K562 (cell line): ENCODE data around the gene FDX2. TPM values are rescaled to one million over a fixed set of nuclear protein-coding genes. Genes with fewer than 3 reads are reported as not detected.

ENCODE experiments used
- CC2D1A ChIP-seq: fragments of 450-650 bp; IDR thresholded peaks from 2 replicates; pipeline ENCODE4 v1.6.1; 2017; ENCODE audit warnings: mild to moderate bottlenecking
- GATAD2A ChIP-seq: fragments of 450-650 bp; IDR thresholded peaks from 2 replicates; pipeline ENCODE4 v1.6.1; 2017
- GATAD2B ChIP-seq: fragments of 450-650 bp; IDR thresholded peaks from 2 replicates; pipeline ENCODE4 v1.6.1; 2017; ENCODE audit warnings: mild to moderate bottlenecking, borderline replicate concordance
- KHSRP ChIP-seq: fragments of 450-650 bp; IDR thresholded peaks from 2 replicates; pipeline ENCODE4 v1.6.1; 2017
- POLR2B ChIP-seq: fragments of 450-650 bp; IDR thresholded peaks from 2 replicates; pipeline ENCODE4 v1.6.1; 2018; ENCODE audit warnings: low read depth; ENCODE audit not compliant: partially characterized antibody
- RAD21 ChIP-seq, 2 experiments: fragments of 250-450 bp in 1 of 2; fragments of 450-650 bp in 1 of 2; sonication (Bioruptor Pico) in 1 of 2; formaldehyde crosslinking in 1 of 2; IDR thresholded peaks in 1 of 2; conservative IDR thresholded peaks in 1 of 2; 2 replicates each; pipeline versions ENCODE4 v1.4.0 to v1.8.0; 2020 to 2022; ENCODE audit warnings: mild to moderate bottlenecking in 2 of 2, moderate library complexity in 1 of 2
- STAG1 ChIP-seq: sonication (generic); formaldehyde crosslinking; IDR thresholded peaks from 2 replicates; pipeline ENCODE4 v1.5.0; 2020; ENCODE audit warnings: missing genetic modification reagents, borderline replicate concordance
- THRB ChIP-seq: fragments of 450-650 bp; formaldehyde crosslinking; conservative IDR thresholded peaks from 2 replicates; pipeline ENCODE4 v1.4.0; 2022; ENCODE audit warnings: mild to moderate bottlenecking, missing genetic modification characterization
- ZBTB7A ChIP-seq: IDR thresholded peaks from 2 replicates; pipeline ENCODE4 v1.6.1; 2011; ENCODE audit warnings: low read depth, mild to moderate bottlenecking, low read length, moderate library complexity, borderline replicate concordance; ENCODE audit not compliant: control insufficient read depth
- ZNF239 ChIP-seq: fragments of 250-450 bp; sonication (Bioruptor Pico); IDR thresholded peaks from 2 replicates; pipeline ENCODE4 v1.4.0; 2020; ENCODE audit warnings: mild to moderate bottlenecking
- polyA plus RNA-seq, 8 experiments: library from polyadenylated mRNA; depleted of rRNA in 4 of 8; stranded (reverse) in 5 of 8; unstranded in 3 of 8; fragments of >200 nt; fragmentation: Nextera tagmentation in 2 of 8; fragmentation: Illumina TruSeq in 1 of 8; extraction: Ambion mirVana in 2 of 8; extraction: Trizol in 1 of 8; gene quantifications; 2 replicates each; pipeline versions ENCODE4 v1.2.1 to v1.2.3, GENCODE V29; 2011 to 2014; ENCODE audit warnings: inconsistent platforms in 1 of 8, missing spikeins in 1 of 8
- total RNA-seq, 7 experiments: library from RNA; depleted of rRNA in 6 of 7; stranded (reverse); fragments of >200 nt in 6 of 7; fragmentation: Illumina TruSeq in 2 of 7; extraction: Trizol in 2 of 7; gene quantifications; 2 replicates each; pipeline versions ENCODE4 v1.2.1 to v1.2.3, GENCODE V29; 2011 to 2021; ENCODE audit warnings: low replicate concordance in 1 of 7
- TF ChIP-seq, protein P1 (sequence below): fragments of 250-450 bp; sonication (Bioruptor Pico); IDR thresholded peaks from 2 replicates; pipeline ENCODE4 v1.4.0; 2020; ENCODE audit warnings: borderline replicate concordance
- TF ChIP-seq, protein P2 (sequence below), 2 experiments: fragments of 450-650 bp; conservative IDR thresholded peaks; 2 replicates each; pipeline ENCODE4 v1.6.1; 2017; ENCODE audit warnings: mild to moderate bottlenecking in 2 of 2, moderate library complexity in 2 of 2
- TF ChIP-seq, protein P3 (sequence below): conservative IDR thresholded peaks from 2 replicates; pipeline ENCODE4 v1.6.1; 2011; ENCODE audit warnings: low read depth, mild to moderate bottlenecking, low read length; ENCODE audit not compliant: control insufficient read depth
- TF ChIP-seq, protein P4 (sequence below): fragments of 150-350 bp; conservative IDR thresholded peaks from 2 replicates; pipeline ENCODE4 v1.6.1; 2014; ENCODE audit warnings: low read length
- TF ChIP-seq, protein P5 (sequence below), 2 experiments: fragments of 250-450 bp in 1 of 2; fragments of 450-650 bp in 1 of 2; sonication (Bioruptor Pico) in 1 of 2; IDR thresholded peaks; 2 replicates each; pipeline versions ENCODE4 v1.6.1 to v1.8.0; 2016 to 2021; ENCODE audit warnings: mild to moderate bottlenecking in 2 of 2, moderate library complexity in 2 of 2, missing compliant biosample characterization in 1 of 2, missing genetic modification characterization in 1 of 2

The FDX2 gene
- total and polyA plus RNA-seq, 9 of the 15 experiments (the other 6 are each of a cell fraction or from before 2014, with no cell fraction given) = 2.5 to 49.8 (median 29.7) TPM

DNA sequence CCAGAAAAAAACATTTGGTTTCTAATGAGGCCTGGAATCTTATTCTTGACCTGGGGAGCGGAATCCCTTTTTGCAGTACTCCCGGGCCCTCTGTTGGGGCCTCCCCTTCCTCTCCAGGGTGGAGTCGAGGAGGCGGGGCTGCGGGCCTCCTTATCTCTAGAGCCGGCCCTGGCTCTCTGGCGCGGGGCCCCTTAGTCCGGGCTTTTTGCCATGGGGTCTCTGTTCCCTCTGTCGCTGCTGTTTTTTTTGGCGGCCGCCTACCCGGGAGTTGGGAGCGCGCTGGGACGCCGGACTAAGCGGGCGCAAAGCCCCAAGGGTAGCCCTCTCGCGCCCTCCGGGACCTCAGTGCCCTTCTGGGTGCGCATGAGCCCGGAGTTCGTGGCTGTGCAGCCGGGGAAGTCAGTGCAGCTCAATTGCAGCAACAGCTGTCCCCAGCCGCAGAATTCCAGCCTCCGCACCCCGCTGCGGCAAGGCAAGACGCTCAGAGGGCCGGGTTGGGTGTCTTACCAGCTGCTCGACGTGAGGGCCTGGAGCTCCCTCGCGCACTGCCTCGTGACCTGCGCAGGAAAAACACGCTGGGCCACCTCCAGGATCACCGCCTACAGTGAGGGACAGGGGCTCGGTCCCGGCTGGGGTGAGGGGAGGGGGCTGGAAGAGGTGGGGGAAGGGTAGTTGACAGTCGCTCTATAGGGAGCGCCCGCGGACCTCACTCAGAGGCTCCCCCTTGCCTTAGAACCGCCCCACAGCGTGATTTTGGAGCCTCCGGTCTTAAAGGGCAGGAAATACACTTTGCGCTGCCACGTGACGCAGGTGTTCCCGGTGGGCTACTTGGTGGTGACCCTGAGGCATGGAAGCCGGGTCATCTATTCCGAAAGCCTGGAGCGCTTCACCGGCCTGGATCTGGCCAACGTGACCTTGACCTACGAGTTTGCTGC, 28.7 kb downstream of the FDX2 start, which contains the start of gene ICAM4 (continued):
- TF ChIP-seq, protein P1, sequence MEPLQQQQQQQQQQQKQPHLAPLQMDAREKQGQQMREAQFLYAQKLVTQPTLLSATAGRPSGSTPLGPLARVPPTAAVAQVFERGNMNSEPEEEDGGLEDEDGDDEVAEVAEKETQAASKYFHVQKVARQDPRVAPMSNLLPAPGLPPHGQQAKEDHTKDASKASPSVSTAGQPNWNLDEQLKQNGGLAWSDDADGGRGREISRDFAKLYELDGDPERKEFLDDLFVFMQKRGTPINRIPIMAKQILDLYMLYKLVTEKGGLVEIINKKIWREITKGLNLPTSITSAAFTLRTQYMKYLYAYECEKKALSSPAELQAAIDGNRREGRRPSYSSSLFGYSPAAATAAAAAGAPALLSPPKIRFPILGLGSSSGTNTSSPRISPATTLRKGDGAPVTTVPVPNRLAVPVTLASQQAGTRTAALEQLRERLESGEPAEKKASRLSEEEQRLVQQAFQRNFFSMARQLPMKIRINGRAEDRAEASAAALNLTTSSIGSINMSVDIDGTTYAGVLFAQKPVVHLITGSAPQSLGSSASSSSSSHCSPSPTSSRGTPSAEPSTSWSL (CRISPR knock-in tag) = no peak
- TF ChIP-seq RAD21 (CRISPR knock-in tag; conservative IDR thresholded peaks at IDR 0.05 in 1 of 2, IDR thresholded peaks at IDR 0.05 in 1 of 2) (no peak; a peak in 2 of 4 replicates), STAG1 (CRISPR knock-in tag) (no peak), GATAD2A (0 out of 2 replicates have a peak, but pooled peaks have one; percentile 27), CC2D1A (no peak; the same call in 1 of the 2 replicates), GATAD2B (no peak; the same call in 1 of the 2 replicates), KHSRP (no peak), THRB (CRISPR knock-in tag) (no peak), POLR2B (peak; percentile 46), ZNF239 (no peak), ZBTB7A (peak; percentile 90)
- TF ChIP-seq, protein P2, sequence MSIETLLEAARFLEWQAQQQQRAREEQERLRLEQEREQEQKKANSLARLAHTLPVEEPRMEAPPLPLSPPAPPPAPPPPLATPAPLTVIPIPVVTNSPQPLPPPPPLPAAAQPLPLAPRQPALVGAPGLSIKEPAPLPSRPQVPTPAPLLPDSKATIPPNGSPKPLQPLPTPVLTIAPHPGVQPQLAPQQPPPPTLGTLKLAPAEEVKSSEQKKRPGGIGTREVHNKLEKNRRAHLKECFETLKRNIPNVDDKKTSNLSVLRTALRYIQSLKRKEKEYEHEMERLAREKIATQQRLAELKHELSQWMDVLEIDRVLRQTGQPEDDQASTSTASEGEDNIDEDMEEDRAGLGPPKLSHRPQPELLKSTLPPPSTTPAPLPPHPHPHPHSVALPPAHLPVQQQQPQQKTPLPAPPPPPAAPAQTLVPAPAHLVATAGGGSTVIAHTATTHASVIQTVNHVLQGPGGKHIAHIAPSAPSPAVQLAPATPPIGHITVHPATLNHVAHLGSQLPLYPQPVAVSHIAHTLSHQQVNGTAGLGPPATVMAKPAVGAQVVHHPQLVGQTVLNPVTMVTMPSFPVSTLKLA (conservative IDR thresholded peaks at IDR 0.05) = peak; percentile 66
- TF ChIP-seq, protein P3, sequence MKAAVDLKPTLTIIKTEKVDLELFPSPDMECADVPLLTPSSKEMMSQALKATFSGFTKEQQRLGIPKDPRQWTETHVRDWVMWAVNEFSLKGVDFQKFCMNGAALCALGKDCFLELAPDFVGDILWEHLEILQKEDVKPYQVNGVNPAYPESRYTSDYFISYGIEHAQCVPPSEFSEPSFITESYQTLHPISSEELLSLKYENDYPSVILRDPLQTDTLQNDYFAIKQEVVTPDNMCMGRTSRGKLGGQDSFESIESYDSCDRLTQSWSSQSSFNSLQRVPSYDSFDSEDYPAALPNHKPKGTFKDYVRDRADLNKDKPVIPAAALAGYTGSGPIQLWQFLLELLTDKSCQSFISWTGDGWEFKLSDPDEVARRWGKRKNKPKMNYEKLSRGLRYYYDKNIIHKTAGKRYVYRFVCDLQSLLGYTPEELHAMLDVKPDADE = peak; percentile 66; the same call in 1 of the 2 replicates
- TF ChIP-seq, protein P4, sequence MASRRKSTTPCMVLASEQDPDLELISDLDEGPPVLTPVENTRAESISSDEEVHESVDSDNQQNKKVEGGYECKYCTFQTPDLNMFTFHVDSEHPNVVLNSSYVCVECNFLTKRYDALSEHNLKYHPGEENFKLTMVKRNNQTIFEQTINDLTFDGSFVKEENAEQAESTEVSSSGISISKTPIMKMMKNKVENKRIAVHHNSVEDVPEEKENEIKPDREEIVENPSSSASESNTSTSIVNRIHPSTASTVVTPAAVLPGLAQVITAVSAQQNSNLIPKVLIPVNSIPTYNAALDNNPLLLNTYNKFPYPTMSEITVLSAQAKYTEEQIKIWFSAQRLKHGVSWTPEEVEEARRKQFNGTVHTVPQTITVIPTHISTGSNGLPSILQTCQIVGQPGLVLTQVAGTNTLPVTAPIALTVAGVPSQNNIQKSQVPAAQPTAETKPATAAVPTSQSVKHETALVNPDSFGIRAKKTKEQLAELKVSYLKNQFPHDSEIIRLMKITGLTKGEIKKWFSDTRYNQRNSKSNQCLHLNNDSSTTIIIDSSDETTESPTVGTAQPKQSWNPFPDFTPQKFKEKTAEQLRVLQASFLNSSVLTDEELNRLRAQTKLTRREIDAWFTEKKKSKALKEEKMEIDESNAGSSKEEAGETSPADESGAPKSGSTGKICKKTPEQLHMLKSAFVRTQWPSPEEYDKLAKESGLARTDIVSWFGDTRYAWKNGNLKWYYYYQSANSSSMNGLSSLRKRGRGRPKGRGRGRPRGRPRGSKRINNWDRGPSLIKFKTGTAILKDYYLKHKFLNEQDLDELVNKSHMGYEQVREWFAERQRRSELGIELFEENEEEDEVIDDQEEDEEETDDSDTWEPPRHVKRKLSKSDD = no peak
- TF ChIP-seq, protein P5, sequence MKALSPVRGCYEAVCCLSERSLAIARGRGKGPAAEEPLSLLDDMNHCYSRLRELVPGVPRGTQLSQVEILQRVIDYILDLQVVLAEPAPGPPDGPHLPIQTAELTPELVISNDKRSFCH (CRISPR knock-in tag; IDR thresholded peaks at IDR 0.05) = no peak
- TF ChIP-seq, protein P5 (tag; IDR thresholded peaks at IDR 0.05) = no peak
